ENCODE measurements around the gene PSEN1.
"Not testable (repeated sequence)": the region's sequence is repeated elsewhere in the genome, so short reads cannot be mapped to it uniquely, and the experiment has no call there.

PSEN1 gene

DNA sequence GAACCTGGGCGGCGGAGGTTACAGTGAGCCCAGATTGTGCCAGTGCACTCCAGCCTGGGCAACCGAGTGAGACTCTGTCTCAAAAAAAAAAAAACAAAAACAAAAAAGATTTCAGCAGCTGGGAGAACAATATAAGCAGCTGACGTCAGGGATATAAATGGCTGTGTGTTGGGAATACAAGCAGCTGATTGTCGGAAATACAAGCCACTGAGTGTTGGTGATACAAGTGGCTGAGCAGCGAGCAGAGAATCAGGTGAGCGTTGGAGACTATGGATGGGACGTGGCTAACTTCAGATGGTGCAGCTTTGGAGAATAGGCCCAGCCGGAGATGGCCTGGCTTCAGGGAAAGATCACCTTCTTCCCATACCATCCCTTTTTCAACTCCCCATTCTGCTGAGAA is 32.0 kb downstream of the PSEN1 start:
- no peak for DNase-seq

- no peak for DNase-seq
Measured at GRCh38 chr14:73168691-73169090, 32.4 kb downstream of the PSEN1 start.

DNA sequence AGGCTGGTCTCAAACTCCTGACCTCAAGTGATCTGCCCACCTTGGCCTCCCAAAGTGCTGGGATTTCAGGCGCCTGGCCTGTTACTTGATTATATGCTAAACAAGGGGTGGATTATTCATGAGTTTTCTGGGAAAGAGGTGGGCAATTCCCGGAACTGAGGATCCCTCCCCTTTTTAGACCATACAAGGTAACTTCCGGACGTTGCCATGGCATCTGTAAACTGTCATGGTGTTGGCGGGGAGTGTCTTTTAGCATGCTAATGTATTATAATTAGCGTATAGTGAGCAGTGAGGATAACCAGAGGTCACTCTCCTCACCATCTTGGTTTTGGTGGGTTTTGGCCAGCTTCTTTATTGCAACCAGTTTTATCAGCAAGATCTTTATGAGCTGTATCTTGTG is 33.5 kb downstream of the PSEN1 start:
- DNase-seq, result not testable (repeated sequence)

DNA sequence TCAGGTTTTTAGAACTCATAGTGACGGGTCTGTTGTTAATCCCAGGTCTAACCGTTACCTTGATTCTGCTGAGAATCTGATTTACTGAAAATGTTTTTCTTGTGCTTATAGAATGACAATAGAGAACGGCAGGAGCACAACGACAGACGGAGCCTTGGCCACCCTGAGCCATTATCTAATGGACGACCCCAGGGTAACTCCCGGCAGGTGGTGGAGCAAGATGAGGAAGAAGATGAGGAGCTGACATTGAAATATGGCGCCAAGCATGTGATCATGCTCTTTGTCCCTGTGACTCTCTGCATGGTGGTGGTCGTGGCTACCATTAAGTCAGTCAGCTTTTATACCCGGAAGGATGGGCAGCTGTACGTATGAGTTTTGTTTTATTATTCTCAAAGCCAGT is 34.4 kb downstream of the PSEN1 start:
- no peak for DNase-seq

DNA sequence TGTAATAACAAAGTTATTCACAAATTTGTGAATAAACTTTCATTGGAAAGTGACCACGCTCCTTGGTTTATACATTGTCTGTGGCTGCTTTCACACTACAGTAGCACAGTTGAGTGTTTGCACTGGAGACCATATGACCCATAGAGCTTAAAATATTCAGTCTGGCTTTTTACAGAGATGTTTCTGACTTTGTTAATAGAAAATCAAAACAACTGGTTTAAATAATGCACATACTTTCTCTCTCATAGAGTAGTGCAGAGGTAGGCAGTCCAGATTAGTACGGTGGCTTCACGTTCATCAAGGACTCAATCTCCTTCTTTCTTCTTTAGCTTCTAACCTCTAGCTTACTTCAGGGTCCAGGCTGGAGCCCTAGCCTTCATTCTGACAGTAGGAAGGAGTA is 36.2 kb downstream of the PSEN1 start:
- DNase-seq, result no peak

- no peak for DNase-seq
Measured at GRCh38 chr14:73173092-73173735, 36.9 kb downstream of the PSEN1 start.

GRCh38 chr14:73176685-73177084 is 40.4 kb downstream of the PSEN1 start:
- no peak for DNase-seq

DNA sequence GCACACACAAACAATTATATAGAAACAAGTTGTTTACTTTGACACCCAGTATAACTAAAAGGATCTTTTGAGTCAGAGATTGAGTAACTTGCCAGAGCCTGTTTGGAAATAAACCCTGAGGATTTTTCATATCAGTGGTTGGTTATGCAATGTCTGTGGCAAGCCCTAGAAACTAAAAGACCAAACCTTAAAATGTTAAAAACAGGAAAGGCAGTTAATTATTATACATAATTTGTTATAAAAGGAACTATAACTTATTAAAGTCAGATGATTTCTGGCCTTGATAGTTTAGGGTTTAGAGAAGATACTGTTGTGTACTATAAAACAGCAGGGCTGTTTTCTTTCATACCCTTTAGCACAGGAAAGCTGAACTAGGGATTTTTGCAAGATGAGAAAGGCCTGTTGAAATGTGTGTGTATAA is 44.1 kb downstream of the PSEN1 start:
- no peak for DNase-seq

DNA sequence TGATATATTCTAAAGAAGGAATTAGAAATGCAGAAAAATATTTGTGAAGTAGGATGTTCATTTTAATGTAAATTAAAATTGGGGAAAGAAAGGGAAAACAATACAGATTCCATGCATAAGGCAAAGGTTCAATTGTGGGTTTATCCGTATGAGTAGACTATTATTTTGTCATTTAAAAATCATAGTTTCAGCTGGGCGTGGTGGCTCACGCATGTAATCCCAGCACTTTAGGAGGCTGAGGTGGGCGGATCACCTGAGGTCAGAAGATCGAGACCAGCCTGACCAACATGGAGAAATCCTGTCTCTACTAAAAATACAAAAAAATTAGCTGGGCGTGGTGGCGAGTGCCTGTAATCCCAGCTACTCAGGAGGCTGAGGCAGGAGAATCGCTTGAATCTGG is 44.7 kb downstream of the PSEN1 start:
- not testable (repeated sequence) for DNase-seq

DNA sequence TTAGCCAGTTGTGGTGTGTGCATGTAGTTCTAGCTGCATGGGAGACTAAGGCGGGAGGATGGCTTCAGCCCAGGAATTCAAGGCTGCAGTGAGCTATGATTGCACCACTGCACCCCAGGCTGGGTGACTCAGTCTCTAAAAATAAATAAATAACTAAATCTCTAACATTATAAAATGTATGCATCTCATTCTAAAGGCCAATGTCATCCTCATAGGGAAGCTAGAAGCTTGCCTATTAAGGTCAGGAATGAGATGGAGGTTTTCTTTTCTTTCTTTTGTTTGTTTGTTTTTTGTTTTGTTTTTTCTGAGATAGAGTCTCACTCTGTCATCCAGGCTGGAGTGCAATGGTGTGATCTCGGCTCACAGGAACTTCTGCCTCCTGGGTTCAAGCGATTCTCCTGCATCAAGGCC is 52.2 kb downstream of the PSEN1 start:
- DNase-seq, result no peak

DNA sequence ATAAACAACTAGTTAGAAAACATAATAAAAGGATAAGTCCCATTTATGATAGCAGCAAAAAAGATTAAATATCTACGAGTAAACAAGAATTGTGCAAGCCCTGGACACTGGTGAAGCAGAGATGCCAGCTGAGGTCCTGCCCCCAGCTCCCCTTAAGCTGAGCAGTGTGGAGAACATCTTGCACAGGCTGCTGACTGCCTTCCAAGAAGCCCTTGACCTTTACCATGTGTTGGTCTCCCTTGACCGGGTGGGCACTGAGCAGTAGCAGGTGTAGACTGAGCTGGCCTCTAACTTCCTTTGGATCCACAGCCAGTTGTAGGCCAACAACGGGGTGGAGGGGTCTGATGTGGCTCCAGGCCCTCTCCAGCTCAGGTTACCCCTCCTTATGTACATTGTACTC is 53.3 kb downstream of the PSEN1 start:
- no peak for DNase-seq

DNA sequence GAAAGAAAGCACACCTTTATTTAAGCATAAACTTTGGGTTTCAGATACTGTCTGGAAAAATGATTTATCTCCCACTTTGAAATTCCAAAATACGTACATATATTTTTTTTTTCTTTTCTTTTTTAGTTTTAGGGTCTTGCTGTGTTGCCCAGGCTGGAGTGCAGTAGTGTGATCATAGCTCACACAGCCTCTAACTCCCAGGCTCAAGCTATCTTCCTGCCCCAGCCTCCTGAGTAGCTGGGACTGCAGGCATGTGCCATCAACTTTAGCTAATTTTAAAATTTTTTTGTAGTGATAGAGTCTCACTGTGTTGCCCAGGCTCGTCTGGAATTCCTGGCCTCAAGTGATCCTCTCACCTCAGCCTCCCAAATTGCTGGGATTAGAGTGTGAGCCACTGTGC is 55.1 kb downstream of the PSEN1 start:
- DNase-seq, result no peak

- not testable (repeated sequence) for DNase-seq
Measured at GRCh38 chr14:73194306-73194705, 58.0 kb downstream of the PSEN1 start.

DNA sequence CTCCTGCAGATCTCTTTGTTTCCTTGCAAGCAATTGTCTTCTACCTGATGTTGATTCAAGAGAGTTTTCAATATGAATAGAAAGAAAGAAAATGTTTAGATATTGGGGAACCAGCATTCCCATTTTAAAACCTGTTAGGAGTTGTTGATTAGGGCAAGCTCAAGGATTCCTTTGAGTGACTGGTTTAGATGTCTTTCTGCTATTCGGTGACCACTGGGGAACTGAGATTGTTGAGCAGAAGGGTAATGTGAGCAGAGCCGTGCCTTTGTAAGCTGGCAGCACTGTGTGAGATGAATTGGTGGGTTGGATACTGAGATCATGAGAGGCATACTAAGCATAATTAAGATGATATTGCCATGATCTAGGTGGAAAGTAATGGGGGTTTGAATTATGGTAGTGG is 61.9 kb downstream of the PSEN1 start:
- DNase-seq, result no peak

- DNase-seq, result no peak
Measured at GRCh38 chr14:73203527-73203926, 67.2 kb downstream of the PSEN1 start.

DNA sequence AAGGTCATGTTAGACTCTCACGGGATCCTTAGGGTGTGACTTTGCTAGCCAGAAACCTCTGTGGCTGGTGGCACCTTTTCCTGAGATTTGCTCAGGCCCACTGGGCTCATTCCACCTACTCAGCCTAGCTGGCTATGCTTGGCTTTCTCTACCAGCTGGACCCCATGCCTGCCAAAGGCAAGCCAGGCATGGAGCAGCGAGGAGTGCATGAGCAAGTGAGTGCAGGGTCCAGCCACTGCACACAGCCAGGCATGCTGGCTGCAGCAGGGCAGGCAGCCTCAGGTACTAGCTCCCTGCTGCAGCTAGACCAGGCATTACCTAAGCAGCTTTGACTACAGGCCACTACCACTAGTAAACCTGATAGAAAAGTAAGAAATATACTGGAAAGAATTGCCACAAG is 71.3 kb downstream of the PSEN1 start:
- DNase-seq, result no peak

GRCh38 chr14:73208390-73208789 is 72.1 kb downstream of the PSEN1 start:
- DNase-seq, result no peak

- no peak for DNase-seq
Measured at GRCh38 chr14:73208846-73209245, 72.5 kb downstream of the PSEN1 start.

- no peak for DNase-seq
Measured at GRCh38 chr14:73209953-73210352, 73.6 kb downstream of the PSEN1 start.

DNA sequence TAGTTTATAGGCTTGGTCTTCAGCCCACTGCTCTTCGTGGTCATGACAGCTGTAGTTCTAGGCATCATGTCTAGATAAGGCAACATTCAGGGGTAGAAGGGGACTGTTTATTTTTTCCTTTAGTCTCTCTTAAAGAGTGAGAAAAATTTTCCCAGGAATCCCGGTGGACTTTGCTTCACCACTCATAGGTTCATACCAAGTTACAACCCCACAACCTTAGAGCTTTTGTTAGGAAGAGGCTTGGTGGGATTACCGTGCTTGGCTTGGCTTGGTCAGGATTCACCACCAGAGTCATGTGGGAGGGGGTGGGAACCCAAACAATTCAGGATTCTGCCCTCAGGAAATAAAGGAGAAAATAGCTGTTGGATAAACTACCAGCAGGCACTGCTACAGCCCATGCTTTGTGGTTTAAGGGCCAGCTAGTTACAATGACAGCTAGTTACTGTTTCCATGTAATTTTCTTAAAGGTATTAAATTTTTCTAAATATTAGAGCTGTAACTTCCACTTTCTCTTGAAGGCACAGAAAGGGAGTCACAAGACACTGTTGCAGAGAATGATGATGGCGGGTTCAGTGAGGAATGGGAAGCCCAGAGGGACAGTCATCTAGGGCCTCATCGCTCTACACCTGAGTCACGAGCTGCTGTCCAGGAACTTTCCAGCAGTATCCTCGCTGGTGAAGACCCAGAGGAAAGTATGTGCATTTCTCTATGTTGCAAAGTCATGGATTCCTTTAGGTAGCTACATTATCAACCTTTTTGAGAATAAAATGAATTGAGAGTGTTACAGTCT is 75.1 kb downstream of the PSEN1 start:
- no peak for DNase-seq

GRCh38 chr14:73216030-73216429 is 79.7 kb downstream of the PSEN1 start:
- DNase-seq, result no peak

GRCh38 chr14:73217411-73217810 is 81.1 kb downstream of the PSEN1 start:
- DNase-seq, result no peak

DNA sequence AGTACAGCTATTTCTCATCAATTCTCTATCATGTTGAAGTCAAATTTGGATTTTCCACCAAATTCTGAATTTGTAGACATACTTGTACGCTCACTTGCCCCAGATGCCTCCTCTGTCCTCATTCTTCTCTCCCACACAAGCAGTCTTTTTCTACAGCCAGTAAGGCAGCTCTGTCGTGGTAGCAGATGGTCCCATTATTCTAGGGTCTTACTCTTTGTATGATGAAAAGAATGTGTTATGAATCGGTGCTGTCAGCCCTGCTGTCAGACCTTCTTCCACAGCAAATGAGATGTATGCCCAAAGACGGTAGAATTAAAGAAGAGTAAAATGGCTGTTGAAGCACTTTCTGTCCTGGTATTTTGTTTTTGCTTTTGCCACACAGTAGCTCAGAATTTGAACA is 83.8 kb downstream of the PSEN1 start:
- no peak for DNase-seq

GRCh38 chr14:73220634-73221033 is 84.3 kb downstream of the PSEN1 start:
- no peak for DNase-seq

GRCh38 chr14:73221945-73222344 is 85.6 kb downstream of the PSEN1 start:
- DNase-seq, result no peak
